GM18498 (cell line): ENCODE data around the gene GPI.
"Not testable (repeated sequence)": the region's sequence is repeated elsewhere in the genome, so short reads cannot be mapped to it uniquely, and the experiment has no call there.

Source experiments
- ATAC-seq: cut with Tn5 transposase; IDR thresholded peaks from one replicate; pipeline ENCODE4 v1.9.1; 2021; ENCODE audit warnings: mild to moderate bottlenecking, moderate library complexity; ENCODE audit not compliant: unreplicated experiment

Gene GPI

GRCh38 chr19:34364830-34365462 is at the start of gene GPI:
TSS of gene GPI (plus strand) at chr19:34365196. CDS start at chr19:34365267, 71 bp downstream.
- ATAC-seq: peak; percentile 76

GRCh38 chr19:34316247-34316646 is 48.7 kb upstream of the GPI start:
- no peak for ATAC-seq

- ATAC-seq: no peak
Observed at GRCh38 chr19:34316741-34317301, 48.2 kb upstream of the GPI start.

GRCh38 chr19:34317311-34317927 is 47.6 kb upstream of the GPI start:
- ATAC-seq: no peak

GRCh38 chr19:34319230-34319585 is 45.8 kb upstream of the GPI start:
- no peak for ATAC-seq

GRCh38 chr19:34319785-34320184 is 45.2 kb upstream of the GPI start:
- no peak for ATAC-seq

- no peak for ATAC-seq
Observed at GRCh38 chr19:34320277-34320676, 44.7 kb upstream of the GPI start.

- ATAC-seq: no peak
Observed at GRCh38 chr19:34321735-34322134, 43.3 kb upstream of the GPI start.

GRCh38 chr19:34323433-34324204 is 41.4 kb upstream of the GPI start:
- no peak for ATAC-seq

- no peak for ATAC-seq
Observed at GRCh38 chr19:34324320-34324719, 40.7 kb upstream of the GPI start.

- no peak for ATAC-seq
Observed at GRCh38 chr19:34325181-34325580, 39.8 kb upstream of the GPI start.

- ATAC-seq: no peak
Observed at GRCh38 chr19:34325981-34326787, 38.8 kb upstream of the GPI start.

- ATAC-seq: no peak
Observed at GRCh38 chr19:34327851-34328250, 37.1 kb upstream of the GPI start.

- ATAC-seq: no peak
Observed at GRCh38 chr19:34328982-34329381, 36.0 kb upstream of the GPI start.

- no peak for ATAC-seq
Observed at GRCh38 chr19:34330116-34330515, 34.9 kb upstream of the GPI start.

GRCh38 chr19:34330596-34330995 is 34.4 kb upstream of the GPI start:
- ATAC-seq: not testable (repeated sequence)

- ATAC-seq: not testable (repeated sequence)
Observed at GRCh38 chr19:34331596-34331995, 33.4 kb upstream of the GPI start.

- ATAC-seq: no peak
Observed at GRCh38 chr19:34332027-34332760, 32.8 kb upstream of the GPI start.

GRCh38 chr19:34335914-34336313 is 29.1 kb upstream of the GPI start:
- ATAC-seq: no peak

GRCh38 chr19:34336781-34337271 is 28.2 kb upstream of the GPI start:
- no peak for ATAC-seq
